ENCODE measurements around the gene HOXA7. TPM values are rescaled to one million over a fixed set of nuclear protein-coding genes. Genes with fewer than 3 reads are reported as not detected.

The HOXA7 gene
- under 0.01 TPM in 1 of 2 replicates, not detected in the other for total RNA-seq

DNA sequence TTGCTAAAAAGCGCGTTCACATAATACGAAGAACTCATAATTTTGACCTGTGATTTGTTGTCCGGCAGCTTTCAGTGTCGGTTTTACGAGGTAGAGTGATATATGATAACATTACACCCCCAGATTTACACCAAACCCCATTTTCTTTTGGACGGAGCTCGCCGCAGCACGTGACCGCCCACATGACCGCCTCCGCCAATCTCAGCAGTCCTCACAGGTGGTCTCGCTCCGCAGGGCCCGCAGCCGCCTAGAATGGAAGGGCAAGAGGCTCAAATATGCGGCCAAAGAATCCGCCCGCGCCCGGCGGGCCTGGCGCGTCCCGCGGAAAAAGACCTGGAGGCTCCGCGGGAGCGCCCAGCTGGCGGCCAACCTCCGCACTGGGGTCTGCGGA is at the start of gene HOXA7:
Gene HOXA7, minus strand, starts transcription at position 168 of the 391 bp plus-strand sequence. Its CDS starts 130 bp downstream, at position 38.

GRCh38 chr7:27199849-27200760 is 43.6 kb upstream of the HOXA7 start, which contains the start of gene HOXA13:
Gene HOXA13 (minus strand): TSS chr7:27200091. CDS start chr7:27200077, 14 bp downstream.

DNA sequence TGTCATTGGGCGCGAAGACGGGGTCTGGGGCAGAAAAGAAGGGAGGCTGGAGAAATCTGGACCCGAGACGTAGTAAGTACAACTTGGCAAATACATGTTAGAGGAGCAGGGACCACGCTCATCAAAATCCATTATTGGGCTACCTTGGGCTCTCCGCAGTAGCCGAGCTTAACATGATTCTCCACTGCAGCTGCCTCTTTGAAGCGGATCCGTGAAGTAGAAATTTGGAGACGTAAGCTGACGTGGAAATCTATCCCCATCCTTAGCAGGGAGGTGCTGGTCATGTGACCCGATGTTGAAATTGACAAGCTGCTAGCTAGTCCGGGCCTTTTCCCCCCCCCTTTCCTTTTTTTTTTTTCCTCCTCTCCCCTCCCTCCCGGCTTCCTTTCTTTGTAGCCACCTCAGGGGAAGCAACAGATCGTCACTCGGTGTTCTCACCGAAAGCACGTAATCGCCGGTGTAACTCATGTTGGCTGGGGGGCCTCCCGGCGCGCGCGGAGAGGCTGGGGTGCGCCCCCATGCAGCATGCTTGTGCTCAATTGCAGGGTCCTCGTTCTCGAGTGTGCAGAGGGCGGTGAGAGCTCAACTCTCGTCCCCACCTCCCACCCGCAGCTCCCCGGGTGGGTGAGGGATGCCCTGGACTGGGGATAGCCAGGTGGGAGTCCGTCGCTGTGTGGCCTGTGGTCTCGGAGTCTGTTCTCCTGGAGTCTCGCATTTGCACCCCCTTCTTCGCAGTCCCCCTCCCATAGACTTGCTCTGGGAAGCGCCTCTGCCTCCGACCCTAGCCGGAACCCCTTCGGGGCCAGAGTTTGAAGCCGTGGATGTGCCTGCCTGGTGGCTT is 28.8 kb upstream of the HOXA7 start, which contains the start of gene HOXA11:
Gene HOXA11, minus strand, starts transcription at position 220 of the 841 bp plus-strand sequence. Its CDS starts 88 bp downstream, at position 132.

DNA sequence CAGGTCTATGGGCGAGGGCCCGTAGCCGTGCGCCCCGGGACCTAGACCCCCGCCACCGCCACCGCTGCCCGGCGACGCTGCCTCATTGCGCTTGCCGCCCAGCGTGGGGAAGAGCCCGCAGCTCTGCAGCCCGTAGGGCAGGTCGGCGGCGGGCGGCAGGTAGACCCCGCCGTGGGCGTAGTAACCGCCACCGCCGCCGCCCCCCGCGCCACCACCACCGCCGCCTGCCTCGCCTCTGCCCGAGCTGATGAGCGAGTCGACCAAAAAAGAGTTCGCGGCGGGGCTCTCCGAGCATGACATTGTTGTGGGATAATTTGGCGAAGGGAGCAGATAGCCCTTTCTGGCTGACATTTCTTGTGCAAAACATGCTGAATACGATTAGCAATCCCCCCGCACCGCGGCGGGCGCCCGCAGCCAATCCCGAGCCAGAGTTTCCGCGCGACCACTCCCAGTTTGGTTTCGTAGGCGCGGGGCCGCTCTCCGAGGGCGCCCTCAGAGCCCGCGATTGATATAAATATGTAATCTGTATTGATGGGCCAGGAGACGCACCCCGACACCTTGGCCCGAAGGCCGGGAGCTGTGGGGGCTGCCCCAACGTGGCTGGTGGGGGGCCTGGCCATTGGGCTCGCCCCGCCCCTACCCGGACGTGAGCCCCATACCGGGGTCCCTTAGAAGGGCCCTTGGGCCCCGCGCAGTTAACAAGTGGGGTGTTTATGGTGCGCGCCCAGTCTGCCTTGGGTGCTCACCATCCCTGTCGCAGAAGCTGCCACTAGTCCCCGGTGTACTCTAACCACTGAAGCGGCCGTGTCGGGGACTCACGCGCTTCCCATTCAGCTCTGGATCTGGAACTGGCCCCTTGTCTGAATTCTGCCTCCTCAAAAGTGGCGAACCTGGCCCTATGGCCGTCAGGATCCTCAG is 17.7 kb upstream of the HOXA7 start, which contains the start of gene HOXA10:
Gene HOXA10, minus strand, starts transcription at position 365 of the 918 bp plus-strand sequence. Its CDS starts 14 bp downstream, at position 351.

GRCh38 chr7:27165089-27165995 is 8.9 kb upstream of the HOXA7 start, which contains the start of gene HOXA9:
Gene HOXA9 (minus strand): TSS chr7:27165537. CDS start chr7:27165457, 80 bp downstream.

DNA sequence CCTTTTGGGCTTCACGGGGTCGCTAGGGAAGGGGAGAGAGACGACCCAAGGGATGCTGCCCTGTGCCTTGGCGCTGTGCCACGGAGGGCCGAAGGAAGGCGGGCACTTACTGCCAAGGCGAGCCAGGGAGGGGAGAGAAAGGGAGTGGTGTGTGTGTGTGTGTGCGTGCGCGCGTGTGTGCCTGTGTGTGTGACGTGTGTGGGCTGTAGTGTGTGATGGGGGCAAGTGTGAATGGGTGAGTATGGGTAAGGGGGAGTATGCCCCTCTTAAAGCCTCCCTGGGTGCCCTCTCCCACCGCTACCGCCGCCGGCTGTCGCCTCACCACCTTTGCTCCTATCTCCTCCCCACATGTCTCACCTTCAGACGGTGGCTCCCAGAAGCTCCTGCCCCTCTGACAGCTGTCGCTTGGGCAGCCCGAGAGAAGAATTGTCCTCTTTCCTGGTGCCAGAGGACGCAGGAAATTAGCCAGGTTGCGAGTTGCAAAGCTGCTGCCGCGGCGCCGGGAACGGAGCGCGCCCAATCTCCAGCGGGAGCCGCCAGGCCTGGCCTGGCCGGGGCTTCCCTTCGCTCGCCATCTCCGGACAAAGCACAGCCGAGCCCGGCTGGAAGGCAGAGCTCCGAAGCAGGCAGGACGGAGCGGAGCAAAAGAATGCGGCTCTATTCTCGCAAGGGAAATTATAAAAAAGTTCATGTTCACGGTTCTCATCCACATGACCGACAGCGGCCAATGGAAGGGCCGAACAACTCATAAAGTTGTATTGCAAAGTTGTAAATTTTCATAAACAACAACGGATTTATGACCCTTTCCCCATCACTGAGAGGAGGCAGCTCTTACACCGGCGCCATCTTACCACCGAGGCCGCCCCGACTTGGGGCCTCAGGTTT is 4.3 kb downstream of the HOXA7 start, which contains the start of gene HOXA3:
Gene HOXA3, minus strand, starts transcription at position 653 of the 885 bp plus-strand sequence. CDS start 41,943 bp downstream, outside the sequence.

GRCh38 chr7:27147199-27148030 is 9.1 kb downstream of the HOXA7 start, which contains the start of gene HOXA6:
Gene HOXA6 (minus strand): TSS chr7:27147774. CDS start chr7:27147749, 25 bp downstream.

GRCh38 chr7:27143023-27143949 is 13.2 kb downstream of the HOXA7 start, which contains the start of gene HOXA5:
Gene HOXA5 (minus strand): TSS chr7:27143681. CDS start chr7:27143607, 74 bp downstream.

DNA sequence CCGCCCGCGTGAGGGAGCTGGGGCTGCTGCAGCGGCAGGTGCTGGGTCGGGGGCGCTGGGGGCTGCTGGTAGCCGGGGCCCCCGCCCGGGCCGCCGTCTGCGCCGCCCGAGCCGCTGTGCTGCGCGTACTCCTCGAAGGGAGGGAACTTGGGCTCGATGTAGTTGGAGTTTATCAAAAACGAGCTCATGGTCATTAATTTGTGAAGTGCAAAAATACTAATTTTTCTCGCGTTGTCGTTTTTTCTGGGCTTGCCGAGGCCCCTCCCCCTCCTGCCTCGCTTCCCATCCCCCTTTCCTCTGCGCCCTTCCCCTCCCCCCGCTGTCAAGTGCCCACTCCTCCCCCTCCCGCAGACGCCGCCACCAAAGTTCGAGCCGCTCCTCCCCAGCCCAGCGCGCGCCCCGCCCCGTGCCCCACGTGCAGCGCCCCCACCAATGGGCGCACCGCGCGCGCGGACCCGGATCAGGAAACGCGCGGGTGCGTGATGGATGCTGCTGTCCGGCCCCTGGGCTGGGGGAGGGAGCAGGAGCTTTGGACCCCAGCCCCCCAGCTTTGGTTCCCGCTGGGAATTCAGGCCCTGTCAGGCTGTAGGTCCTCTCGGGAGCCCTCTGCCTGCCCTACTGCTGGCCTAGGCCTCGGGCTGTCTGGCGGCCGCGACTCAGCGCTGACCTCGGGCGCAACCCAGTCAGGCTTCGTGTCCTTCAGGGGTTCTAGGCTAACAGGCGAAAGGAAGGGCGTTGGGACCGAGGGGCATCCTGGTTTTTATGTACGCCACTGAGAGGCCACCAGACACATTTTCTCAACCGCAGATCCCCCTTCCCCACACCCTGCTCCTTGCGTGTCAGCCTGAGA is 25.7 kb downstream of the HOXA7 start, which contains the start of gene HOXA4:
Gene HOXA4, minus strand, starts transcription at position 218 of the 850 bp plus-strand sequence. Its CDS starts 24 bp downstream, at position 194.

Other genes with a start within 250 kb of the HOXA7 start
- 0.17 and 0.63 TPM in 2 replicates for gene HOXA1, start 60.7 kb downstream of the HOXA7 start, total RNA-seq
- 0.43 and 1.3 TPM in 2 replicates for gene HOXA2, start 54.0 kb downstream of the HOXA7 start, total RNA-seq
- gene HOXA4, start 25.9 kb downstream of the HOXA7 start, total RNA-seq = 0.34 and 0.47 TPM in 2 replicates
- gene HOXA5, start 13.0 kb downstream of the HOXA7 start, total RNA-seq = 10.3 and 26.0 TPM in 2 replicates
- gene HOXA6, start 8.9 kb downstream of the HOXA7 start, total RNA-seq = 0.09 and 0.16 TPM in 2 replicates
- gene HOXA3, start 4.1 kb downstream of the HOXA7 start, total RNA-seq = 1.3 and 2.4 TPM in 2 replicates
- gene HOXA9, start 8.9 kb upstream of the HOXA7 start, total RNA-seq = not detected in 2 replicates
- under 0.01 TPM in 1 of 2 replicates, not detected in the other for gene HOXA10, start 17.6 kb upstream of the HOXA7 start, total RNA-seq
- gene HOXA11, start 28.6 kb upstream of the HOXA7 start, total RNA-seq = 0.16 TPM in 1 of 2 replicates, not detected in the other
- gene HOXA13, start 43.4 kb upstream of the HOXA7 start, total RNA-seq = not detected in 2 replicates
- gene EVX1, start 86.1 kb upstream of the HOXA7 start, total RNA-seq = not detected in 2 replicates